Gastrocnemius medialis (tissue), 4 donors: ENCODE measurements around the gene MGST3. TPM values are rescaled to one million over a fixed set of nuclear protein-coding genes. Genes with fewer than 3 reads are reported as not detected.
A peak's percentile ranks its signal among the peaks of the same experiment; 100 is the strongest.

Experiments used
- ATAC-seq, 2 donors: fragments of 150-250 bp; one replicate each; pipeline ENCODE4 v1.9.1; 2016
- DNase-seq, 2 donors: peaks; one replicate each; pipeline ENCODE4 v3.0.0-alpha.2; 2019
- H3K27ac ChIP-seq, 4 donors: fragments of 200-600 bp; sonication (generic); 1 replicate in 1 of 4; 2 replicates in 3 of 4; pipeline ENCODE4 v1.5.1; 2016 to 2018; ENCODE audit warnings: mild to moderate bottlenecking in 2 of 4, moderate library complexity in 1 of 4
- H3K27me3 ChIP-seq, 3 donors: fragments of 200-600 bp; sonication (generic) in 2 of 3; 1 replicate in 1 of 3; 2 replicates in 2 of 3; pipeline versions ENCODE4 v1.5.1 to v1.6.0; 2016 to 2019; ENCODE audit warnings: mild to moderate bottlenecking in 1 of 3, moderate library complexity in 1 of 3
- H3K36me3 ChIP-seq, 2 donors: fragments of 200-600 bp; sonication (generic) in 1 of 2; one replicate each; pipeline ENCODE4 v1.5.1; 2017 to 2018
- H3K4me1 ChIP-seq, 2 donors: fragments of 200-600 bp; sonication (generic) in 1 of 2; one replicate each; pipeline ENCODE4 v1.5.1; 2016 to 2017; ENCODE audit warnings: mild to moderate bottlenecking in 2 of 2
- H3K4me3 ChIP-seq, 4 donors: fragments of 200-600 bp; sonication (generic) in 3 of 4; 1 replicate in 1 of 4; 2 replicates in 3 of 4; pipeline ENCODE4 v1.5.1; 2016 to 2019; ENCODE audit warnings: mild to moderate bottlenecking in 2 of 4
- H3K9me3 ChIP-seq, 3 donors: fragments of 200-600 bp; sonication (generic) in 2 of 3; 1 replicate in 1 of 3; 2 replicates in 2 of 3; pipeline ENCODE4 v1.5.1; 2016 to 2019
- POLR2A ChIP-seq, 2 donors: fragments of 450-650 bp; IDR thresholded peaks; one replicate each; pipeline ENCODE4 v1.6.1; 2017; ENCODE audit warnings: antibody characterized with exemption in 2 of 2, mild to moderate bottlenecking in 2 of 2, moderate library complexity in 2 of 2
- in situ Hi-C, 4 donors: fragments of 200-750 bp; cut with MboI; loops; one replicate each; pipeline versions ENCODE4 v1.15.0 to v1.8.0; 2017; ENCODE audit warnings: low sequenced_read_pairs in 4 of 4
- intact Hi-C: fragments of 100-400 bp; cut with DNase I; formaldehyde crosslinking; loops from one replicate; pipeline ENCODE4 v1.15.1; 2023; ENCODE audit warnings: low total_unique reads
- total RNA-seq, 4 donors: library from RNA; depleted of rRNA; stranded (reverse); fragments of >200 nt; gene quantifications; one replicate each; pipeline versions ENCODE4 v1.1.0 to v1.2.3, GENCODE V29; 2016
- TF ChIP-seq, protein P1 (sequence below), 5 experiments: fragments of 450-650 bp in 3 of 5; fragments of 200-600 bp in 2 of 5; sonication (generic) in 2 of 5; IDR thresholded peaks in 4 of 5; conservative IDR thresholded peaks in 1 of 5; 1 replicate in 4 of 5; 2 replicates in 1 of 5; pipeline ENCODE4 v1.5.1; 2016 to 2019; ENCODE audit warnings: antibody characterized with exemption in 5 of 5, mild to moderate bottlenecking in 3 of 5, moderate library complexity in 3 of 5

MGST3 gene
- total RNA-seq, 4 donors from 2014 or later = 101 to 275 (median 202) TPM

DNA sequence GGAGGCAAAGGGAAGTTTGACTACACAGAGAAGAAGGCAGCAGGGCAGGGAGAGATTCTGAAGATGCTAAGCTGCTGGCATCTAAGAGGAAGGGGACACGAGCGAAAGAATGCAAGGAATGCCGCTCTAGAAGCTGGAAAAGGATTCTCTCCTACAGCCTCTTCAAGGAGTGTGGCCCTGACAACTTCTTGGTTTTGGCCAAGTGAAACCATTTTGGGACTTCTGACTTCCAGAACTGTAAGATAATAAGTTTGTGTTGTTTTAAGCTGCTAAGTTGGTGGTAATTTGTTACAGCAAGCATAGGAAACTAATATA lies 28.5 kb downstream of the MGST3 start:
- Histone ChIP-seq H3K27ac (no peak overlapping the region), H3K27me3 (no peaks in the 10 kb centered on the region), H3K4me1 (no peaks in the 10 kb centered on the region), H3K36me3 (peaks cover 0 to 53% of the 10 kb centered on the region in 2 donors), H3K9me3 (no peaks in the 10 kb centered on the region), H3K4me3 (no peak overlapping the region)
- no peak for DNase-seq
- TF ChIP-seq, protein P1, sequence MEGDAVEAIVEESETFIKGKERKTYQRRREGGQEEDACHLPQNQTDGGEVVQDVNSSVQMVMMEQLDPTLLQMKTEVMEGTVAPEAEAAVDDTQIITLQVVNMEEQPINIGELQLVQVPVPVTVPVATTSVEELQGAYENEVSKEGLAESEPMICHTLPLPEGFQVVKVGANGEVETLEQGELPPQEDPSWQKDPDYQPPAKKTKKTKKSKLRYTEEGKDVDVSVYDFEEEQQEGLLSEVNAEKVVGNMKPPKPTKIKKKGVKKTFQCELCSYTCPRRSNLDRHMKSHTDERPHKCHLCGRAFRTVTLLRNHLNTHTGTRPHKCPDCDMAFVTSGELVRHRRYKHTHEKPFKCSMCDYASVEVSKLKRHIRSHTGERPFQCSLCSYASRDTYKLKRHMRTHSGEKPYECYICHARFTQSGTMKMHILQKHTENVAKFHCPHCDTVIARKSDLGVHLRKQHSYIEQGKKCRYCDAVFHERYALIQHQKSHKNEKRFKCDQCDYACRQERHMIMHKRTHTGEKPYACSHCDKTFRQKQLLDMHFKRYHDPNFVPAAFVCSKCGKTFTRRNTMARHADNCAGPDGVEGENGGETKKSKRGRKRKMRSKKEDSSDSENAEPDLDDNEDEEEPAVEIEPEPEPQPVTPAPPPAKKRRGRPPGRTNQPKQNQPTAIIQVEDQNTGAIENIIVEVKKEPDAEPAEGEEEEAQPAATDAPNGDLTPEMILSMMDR (IDR thresholded peaks at IDR 0.05 in 4 of 5, conservative IDR thresholded peaks at IDR 0.05 in 1 of 5) = no peak
- no peak for TF ChIP-seq POLR2A (IDR thresholded peaks at IDR 0.05)
- no peak for ATAC-seq
- intact Hi-C loops = no loop called here
- in situ Hi-C loops = no loop called here

DNA sequence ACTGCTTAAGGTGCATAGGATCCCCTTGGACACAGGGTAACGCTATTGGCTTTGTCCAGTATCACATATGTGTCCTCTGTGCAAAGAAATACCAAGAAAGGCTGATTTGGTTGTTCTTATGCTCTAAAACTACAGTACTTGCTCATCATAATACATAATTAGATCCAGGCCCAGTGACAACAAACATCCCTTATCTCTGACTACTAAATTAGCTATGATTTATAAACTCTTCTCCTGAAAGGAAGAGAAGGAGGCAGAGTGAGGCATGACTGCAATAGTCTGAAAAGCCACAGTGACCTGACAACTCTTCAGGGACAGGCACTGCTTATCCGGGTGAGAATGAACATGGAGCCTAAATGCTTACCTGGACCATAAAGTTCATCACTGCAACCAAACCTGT lies 30.7 kb downstream of the MGST3 start:
- Histone ChIP-seq H3K27ac (no peak overlapping the region), H3K4me3 (no peak overlapping the region), H3K9me3 (no peaks in the 10 kb centered on the region), H3K36me3 (peaks cover 0 to 48% of the 10 kb centered on the region in 2 donors), H3K27me3 (no peaks in the 10 kb centered on the region), H3K4me1 (peaks cover 9 to 12% of the 10 kb centered on the region in 2 donors)
- intact Hi-C loops (no loop called here), in situ Hi-C loops (no loop called here)
- TF ChIP-seq, protein P1 (IDR thresholded peaks at IDR 0.05 in 4 of 5, conservative IDR thresholded peaks at IDR 0.05 in 1 of 5) = no peak
- no peak for TF ChIP-seq POLR2A (IDR thresholded peaks at IDR 0.05)
- DNase-seq (no peak), ATAC-seq (no peak)

DNA sequence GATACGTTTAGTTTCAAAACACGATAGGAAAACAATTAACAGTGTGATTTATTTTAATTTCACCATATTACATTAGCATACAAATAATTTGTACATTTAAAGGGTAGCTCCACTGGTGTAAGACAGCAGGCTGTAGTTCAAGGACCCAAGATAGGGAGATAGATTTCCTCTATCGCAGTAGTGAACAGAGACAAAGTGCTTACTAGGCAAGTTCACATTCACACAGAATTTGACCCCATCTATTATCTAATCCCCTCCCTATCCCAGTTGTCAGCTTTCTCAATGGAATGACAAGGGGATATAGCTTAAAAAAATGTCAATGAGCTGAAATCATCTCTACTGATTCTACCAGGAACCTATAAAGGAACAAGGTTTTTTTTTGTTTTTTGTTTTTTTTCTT lies 31.2 kb downstream of the MGST3 start:
- ATAC-seq (no peak), DNase-seq (no peak)
- TF ChIP-seq, protein P1 (IDR thresholded peaks at IDR 0.05 in 4 of 5, conservative IDR thresholded peaks at IDR 0.05 in 1 of 5) = no peak
- TF ChIP-seq POLR2A (IDR thresholded peaks at IDR 0.05) = no peak
- intact Hi-C loops (no loop called here), in situ Hi-C loops (no loop called here)
- peaks cover 9 to 13% of the 10 kb centered on the region in 2 donors for H3K4me1 ChIP-seq
- peaks cover 0 to 50% of the 10 kb centered on the region in 2 donors for H3K36me3 ChIP-seq
- H3K9me3 ChIP-seq = no peaks in the 10 kb centered on the region
- no peak overlapping the region for H3K4me3 ChIP-seq
- H3K27ac ChIP-seq = no peak overlapping the region
- no peaks in the 10 kb centered on the region for H3K27me3 ChIP-seq

DNA sequence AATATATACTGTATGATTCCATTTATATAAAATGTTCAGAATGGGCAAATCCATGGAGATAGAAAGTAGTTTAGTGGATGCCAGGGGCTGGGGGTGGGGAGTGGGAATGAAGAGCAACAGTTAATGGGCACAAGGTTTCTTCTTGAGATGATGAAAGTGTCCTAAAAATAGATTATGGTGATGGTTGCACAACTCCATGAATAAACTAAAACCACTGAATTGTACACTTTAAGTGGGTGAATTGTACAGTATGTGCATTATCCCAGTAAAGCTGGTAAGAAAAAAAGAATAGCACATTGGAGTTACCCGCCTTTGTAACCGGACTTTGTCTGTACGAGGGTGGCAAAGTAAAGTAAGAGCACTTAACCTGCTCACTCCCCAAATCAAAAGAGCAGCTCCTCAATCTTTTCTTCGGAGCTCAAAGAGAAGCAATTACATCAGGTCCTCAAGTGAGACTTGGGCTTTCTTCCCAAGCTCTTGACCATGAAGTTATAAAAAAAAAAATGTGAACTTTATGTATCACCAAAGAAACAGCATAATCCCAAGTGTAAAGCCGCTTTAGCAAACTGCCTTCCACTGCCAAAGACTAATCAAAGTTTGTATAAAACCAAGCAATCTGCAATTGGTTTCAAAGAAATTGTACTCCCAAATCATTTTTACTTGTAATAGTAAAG lies 35.3 kb downstream of the MGST3 start:
- H3K27me3 ChIP-seq = no peaks in the 10 kb centered on the region
- intact Hi-C loops = no loop called here
- H3K4me1 ChIP-seq = peaks cover 9 to 13% of the 10 kb centered on the region in 2 donors
- no peak overlapping the region for H3K4me3 ChIP-seq
- H3K36me3 ChIP-seq = peaks cover 0 to 59% of the 10 kb centered on the region in 2 donors
- ATAC-seq (peak; percentile 85 to 90), DNase-seq (no peak)
- H3K27ac ChIP-seq = peak overlapping the region; percentile 22 to 58 (median 49)
- in situ Hi-C loops = no loop called here
- TF ChIP-seq, protein P1 (IDR thresholded peaks at IDR 0.05 in 4 of 5, conservative IDR thresholded peaks at IDR 0.05 in 1 of 5) = no peak
- TF ChIP-seq POLR2A (IDR thresholded peaks at IDR 0.05) = no peak
- H3K9me3 ChIP-seq = no peaks in the 10 kb centered on the region

DNA sequence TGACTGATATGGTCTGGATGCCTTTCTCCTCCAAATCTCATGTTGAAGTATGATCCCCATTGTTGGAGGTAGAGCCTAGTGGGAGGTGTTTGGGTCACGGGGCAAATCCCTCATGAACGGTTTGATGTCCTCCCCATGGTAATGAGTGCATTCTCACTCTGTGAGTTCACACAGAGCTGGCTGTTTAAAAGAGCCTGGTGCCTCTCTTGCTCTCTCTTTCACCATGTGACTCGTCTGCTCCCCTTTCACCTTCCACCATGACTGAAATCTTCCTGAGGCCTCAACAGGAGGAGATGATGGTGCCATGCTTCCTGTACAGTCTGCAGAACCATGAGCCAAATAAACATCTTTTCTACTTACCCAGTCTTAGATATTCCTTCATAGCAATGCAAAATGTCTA lies 37.1 kb downstream of the MGST3 start:
- ATAC-seq (no peak), DNase-seq (no peak)
- H3K4me3 ChIP-seq = no peak overlapping the region
- peaks cover 9 to 13% of the 10 kb centered on the region in 2 donors for H3K4me1 ChIP-seq
- H3K27ac ChIP-seq = no peak overlapping the region
- H3K36me3 ChIP-seq = peaks cover 0 to 53% of the 10 kb centered on the region in 2 donors
- TF ChIP-seq, protein P1 (IDR thresholded peaks at IDR 0.05 in 4 of 5, conservative IDR thresholded peaks at IDR 0.05 in 1 of 5) = no peak
- TF ChIP-seq POLR2A (IDR thresholded peaks at IDR 0.05) = no peak
- intact Hi-C loops = no loop called here
- no peaks in the 10 kb centered on the region for H3K9me3 ChIP-seq
- no peaks in the 10 kb centered on the region for H3K27me3 ChIP-seq
- in situ Hi-C loops = no loop called here
